ENCODE measurements around the gene ZIC4. TPM values are rescaled to one million over a fixed set of nuclear protein-coding genes. Genes with fewer than 3 reads are reported as not detected.

Gene ZIC4
- total and polyA plus RNA-seq, 2 of the 4 experiments (the other 2 are of a cell fraction): not detected

GRCh38 chr3:147387291-147387884, 19.0 kb downstream of the ZIC4 start:
- no peak overlapping the region for H3K23ac ChIP-seq (ENCODE audit: low read depth, low read length)
- intact Hi-C loops (cut with micrococcal nuclease): no loop called here

More at GRCh38 chr3:147387291-147387884, 19.0 kb downstream of the ZIC4 start:
- Histone ChIP-seq H2BK20ac (ENCODE audit: low read depth, low read length) (no peak overlapping the region), H2AFZ (replicated peaks; ENCODE audit: low read length, poor library complexity) (no peak overlapping the region), H3K4ac (ENCODE audit: low read depth, low read length) (no peak overlapping the region), H3K4me2 (ENCODE audit: low read depth, low read length) (no peak overlapping the region), H3K27me3 (ENCODE audit: control insufficient read depth, insufficient read depth, low read length) (peaks cover 86% of the 10 kb centered on the region), H3K27ac (ENCODE audit: insufficient read depth, low read length) (no peak overlapping the region), H3K14ac (replicated peaks; ENCODE audit: low read depth, low read length) (no peak overlapping the region), H3K9me3 (ENCODE audit: control insufficient read depth, insufficient read depth, low read length) (peaks cover 13% of the 10 kb centered on the region), H2AK9ac (replicated peaks; ENCODE audit: low read depth, low read length, poor library complexity) (no peak overlapping the region), H3K9me1 (ENCODE audit: insufficient read depth, low read length) (no peaks in the 10 kb centered on the region), H3K79me1 (ENCODE audit: low read depth in 1 of 2, low read length in 2 of 2) (no peaks in the 10 kb centered on the region), H4K5ac (ENCODE audit: low read depth, low read length) (no peak overlapping the region), H3K36me3 (ENCODE audit: control insufficient read depth, insufficient read depth, low read length) (no peaks in the 10 kb centered on the region), H2BK120ac (ENCODE audit: low read depth, low read length) (no peak overlapping the region), H3K9ac (ENCODE audit: low read depth, low read length) (no peak overlapping the region), H2AK5ac (ENCODE audit: low read depth, low read length) (no peak overlapping the region), H4K20me1 (ENCODE audit: insufficient read depth, low read length) (no peaks in the 10 kb centered on the region; the same call in none of the 2 replicates), H2BK5ac (ENCODE audit: low read depth, low read length, poor library complexity, severe bottlenecking) (no peak overlapping the region), H4K91ac (ENCODE audit: insufficient read depth, low read depth, low read length) (no peak overlapping the region), H3K4me1 (ENCODE audit: control insufficient read depth, insufficient read depth, low read length) (no peaks in the 10 kb centered on the region), H3K56ac (ENCODE audit: extremely low read depth, insufficient read depth, low read length) (no peak overlapping the region), H3K18ac (ENCODE audit: low read depth, low read length) (no peak overlapping the region), H3K4me3 (ENCODE audit: insufficient read depth, low read depth, low read length) (no peak overlapping the region), H2BK15ac (ENCODE audit: low read depth, low read length) (no peak overlapping the region), H4K8ac (ENCODE audit: low read depth in 2 of 2, low read length in 2 of 2) (no peak overlapping the region)
- ATAC-seq (ENCODE audit: low read depth) (no peak), DNase-seq (no peak)
- dilution Hi-C loops (cut with HindIII; ENCODE audit: low sequenced_read_pairs, unreplicated experiment) (no loop called here), in situ Hi-C loops (cut with MboI; ENCODE audit: low sequenced_read_pairs) (no loop called here)
- CTCF ChIA-PET: interaction anchor here (0.6 kb wide), 1 partner anchor 9 kb away, joined by 4 read pairs; no protein-coding TSS in a partner anchor
- no TSS peak for BruUV-seq (replicated peaks)
- WGBS, 2 experiments (ENCODE audit: extremely low coverage in 2 of 2, insufficient read length in 1 of 2): 20% methylated on average over 2 of the region's 10 CpGs; no CpG with 5 or more reads in 1 of the 2 experiments
- POLR2A ChIA-PET (ENCODE audit: unreplicated experiment): no interaction called here
- TF ChIP-seq RAD21 (IDR thresholded peaks at IDR 0.05; ENCODE audit: low read length) (no peak), MAZ (IDR thresholded peaks at IDR 0.05; ENCODE audit: borderline replicate concordance, low read depth, low read length) (no peak), USF2 (IDR thresholded peaks at IDR 0.05; ENCODE audit: low read depth, low read length) (no peak), RFX5 (IDR thresholded peaks at IDR 0.05; ENCODE audit: low read depth, low read length) (no peak), BHLHE40 (IDR thresholded peaks at IDR 0.05; ENCODE audit: low read depth, low read length) (no peak), CHD1 (IDR thresholded peaks at IDR 0.05; ENCODE audit: low read depth, low read length) (no peak), NFE2L2 (IDR thresholded peaks at IDR 0.05; ENCODE audit: low read depth, low read length) (no peak)
